SK-MEL-5 (cell line): ENCODE results near the gene CENPU. TPM values are rescaled to one million over a fixed set of nuclear protein-coding genes. Genes with fewer than 3 reads are reported as not detected.
"Not testable (repeated sequence)": the region's sequence is repeated elsewhere in the genome, so short reads cannot be mapped to it uniquely, and the experiment has no call there.

ENCODE experiments used
- DNase-seq: peaks from one replicate; pipeline ENCODE4 v3.0.0-alpha.2; 2016; ENCODE audit warnings: low read depth, low spot score
- in situ Hi-C: cut with HindIII; loops from 2 replicates; pipeline ENCODE4 v1.10.0; 2016; ENCODE audit warnings: low sequenced_read_pairs, high pct_unique_total_duplicates, low pct_unique_long_range_greater_than_20kb
- total RNA-seq: library from RNA; depleted of rRNA; stranded (reverse); fragments of >200 nt; shearing (Covaris generic); gene quantifications from 2 replicates; pipeline ENCODE4 v1.2.3, GENCODE V29; 2014

CENPU gene
- total RNA-seq, 1 experiment from 2014 or later = 70.7 TPM

- DNase-seq = no peak
These were observed 45.9 kb downstream of the CENPU start for GRCh38 chr4:184688005-184688404.

GRCh38 chr4:184684491-184685189, 49.3 kb downstream of the CENPU start:
- no peak for DNase-seq
- in situ Hi-C loops = no loop called here

More at GRCh38 chr4:184688005-184688404, 45.9 kb downstream of the CENPU start:
- in situ Hi-C loops = no loop called here

GRCh38 chr4:184681916-184682315, 52.0 kb downstream of the CENPU start:
- no peak for DNase-seq
- in situ Hi-C loops = no loop called here

- no peak for DNase-seq
- in situ Hi-C loops = no loop called here
These were observed 53.2 kb downstream of the CENPU start for GRCh38 chr4:184680698-184681097.

GRCh38 chr4:184675821-184676492, 57.9 kb downstream of the CENPU start:
- no peak for DNase-seq
- in situ Hi-C loops = no loop called here

GRCh38 chr4:184675018-184675417, 58.9 kb downstream of the CENPU start:
- no peak for DNase-seq
- in situ Hi-C loops = no loop called here

- no peak for DNase-seq
- in situ Hi-C loops = no loop called here
These were observed 59.9 kb downstream of the CENPU start for GRCh38 chr4:184674011-184674410.

GRCh38 chr4:184672741-184673140, 61.2 kb downstream of the CENPU start:
- in situ Hi-C loops = no loop called here

GRCh38 chr4:184671101-184671500, 62.8 kb downstream of the CENPU start:
- in situ Hi-C loops = no loop called here
- no peak for DNase-seq

More at GRCh38 chr4:184672741-184673140, 61.2 kb downstream of the CENPU start:
- DNase-seq = no peak

GRCh38 chr4:184669251-184669650, 64.6 kb downstream of the CENPU start:
- in situ Hi-C loops = no loop called here

GRCh38 chr4:184668511-184669114, 65.3 kb downstream of the CENPU start:
- in situ Hi-C loops = no loop called here
- no peak for DNase-seq

More at GRCh38 chr4:184669251-184669650, 64.6 kb downstream of the CENPU start:
- DNase-seq = no peak

GRCh38 chr4:184668096-184668495, 65.8 kb downstream of the CENPU start:
- in situ Hi-C loops = no loop called here
- DNase-seq = no peak

GRCh38 chr4:184666670-184667069, 67.2 kb downstream of the CENPU start:
- in situ Hi-C loops = no loop called here

GRCh38 chr4:184664445-184665210, 69.3 kb downstream of the CENPU start:
- DNase-seq = peak; percentile 81
- in situ Hi-C loops = no loop called here

More at GRCh38 chr4:184666670-184667069, 67.2 kb downstream of the CENPU start:
- no peak for DNase-seq

- in situ Hi-C loops = no loop called here
- DNase-seq = no peak
These were observed 71.7 kb downstream of the CENPU start for GRCh38 chr4:184662236-184662635.

- in situ Hi-C loops = no loop called here
- DNase-seq = no peak
These were observed 72.9 kb downstream of the CENPU start for GRCh38 chr4:184660978-184661377.

GRCh38 chr4:184657820-184658219, 76.1 kb downstream of the CENPU start:
- DNase-seq, in situ Hi-C loops: not testable (repeated sequence)

GRCh38 chr4:184657144-184657543, 76.8 kb downstream of the CENPU start:
- in situ Hi-C loops = no loop called here
- DNase-seq = no peak
